BLaER1 (cell line): Measurements from ENCODE around the gene NEAT1.

Experiments used
- H3K27ac ChIP-seq: shearing (Covaris generic); formaldehyde crosslinking; 2 replicates; pipeline ENCODE4 v1.8.1; 2022
- H3K27me3 ChIP-seq: shearing (Covaris generic); formaldehyde crosslinking; 2 replicates; pipeline ENCODE4 v1.8.1; 2022
- H3K36me3 ChIP-seq: shearing (Covaris generic); formaldehyde crosslinking; 2 replicates; pipeline ENCODE4 v1.8.1; 2022
- H3K4me1 ChIP-seq: shearing (Covaris generic); formaldehyde crosslinking; 2 replicates; pipeline ENCODE4 v1.8.1; 2022
- H3K4me2 ChIP-seq: shearing (Covaris generic); formaldehyde crosslinking; 2 replicates; pipeline ENCODE4 v1.8.1; 2022
- H3K4me3 ChIP-seq: shearing (Covaris generic); formaldehyde crosslinking; 2 replicates; pipeline ENCODE4 v1.8.1; 2022
- H3K9ac ChIP-seq: shearing (Covaris generic); formaldehyde crosslinking; 2 replicates; pipeline ENCODE4 v1.8.1; 2022
- H3K9me3 ChIP-seq: shearing (Covaris generic); formaldehyde crosslinking; 2 replicates; pipeline ENCODE4 v1.8.1; 2022
- H4K20me1 ChIP-seq: shearing (Covaris generic); formaldehyde crosslinking; 2 replicates; pipeline ENCODE4 v1.8.1; 2022
- Cebpa-rat ChIP-seq: shearing (Covaris generic); IDR thresholded peaks from 2 replicates; pipeline ENCODE4 v1.8.1; 2022

Gene NEAT1

GRCh38 chr11:65434057-65434666 lies 11.6 kb downstream of the NEAT1 start:
- Histone ChIP-seq H3K27ac (no peak overlapping the region), H3K4me3 (no peak overlapping the region), H3K4me1 (peaks cover 90% of the 10 kb centered on the region), H3K27me3 (no peaks in the 10 kb centered on the region), H3K4me2 (0 out of 2 replicates have a peak overlapping the region, but pooled peaks have one; percentile 2), H3K9me3 (no peaks in the 10 kb centered on the region), H3K9ac (no peak overlapping the region), H4K20me1 (peaks cover 98% of the 10 kb centered on the region), H3K36me3 (peaks cover 46% of the 10 kb centered on the region)
- no peak for TF ChIP-seq Cebpa-rat

- no peaks in the 10 kb centered on the region for H3K9me3 ChIP-seq
- H3K4me2 ChIP-seq = 0 out of 2 replicates have a peak overlapping the region, but pooled peaks have one; percentile 2
- peaks cover 98% of the 10 kb centered on the region for H4K20me1 ChIP-seq
- H3K27me3 ChIP-seq = no peaks in the 10 kb centered on the region
- no peak for TF ChIP-seq Cebpa-rat
- H3K36me3 ChIP-seq = peaks cover 46% of the 10 kb centered on the region
- H3K9ac ChIP-seq = no peak overlapping the region
- H3K4me3 ChIP-seq = no peak overlapping the region
- H3K4me1 ChIP-seq = peaks cover 90% of the 10 kb centered on the region
- H3K27ac ChIP-seq = no peak overlapping the region
Observed at GRCh38 chr11:65434667-65435410, 12.2 kb downstream of the NEAT1 start.

DNA sequence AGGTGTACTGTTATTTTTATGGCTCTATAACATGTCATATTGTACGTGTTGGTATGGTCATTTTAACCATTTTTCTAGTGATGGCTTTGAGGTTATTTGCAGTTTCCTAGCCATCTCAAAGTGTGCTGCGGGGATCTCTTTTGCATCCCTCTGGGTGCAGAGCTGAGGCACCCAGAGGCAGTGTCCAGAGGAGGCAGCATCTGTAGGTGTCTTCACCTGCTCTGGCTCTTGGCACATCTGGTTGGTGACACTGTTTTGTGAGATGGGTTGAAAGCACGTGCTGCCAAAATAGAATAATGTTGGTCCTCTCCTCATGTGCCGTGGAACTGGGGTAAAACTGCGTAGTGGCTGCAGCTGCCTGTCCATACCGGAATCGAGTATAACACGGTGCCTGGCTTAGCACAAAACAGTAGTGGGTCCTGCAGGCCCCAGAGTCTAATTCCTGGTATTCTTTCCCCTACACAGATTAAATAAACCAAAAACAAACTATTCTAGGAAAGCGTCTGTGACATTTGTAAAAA lies 12.9 kb downstream of the NEAT1 start:
- Histone ChIP-seq H3K9me3 (no peaks in the 10 kb centered on the region), H3K36me3 (peaks cover 46% of the 10 kb centered on the region), H3K9ac (no peak overlapping the region), H3K4me1 (peaks cover 90% of the 10 kb centered on the region), H4K20me1 (peaks cover 98% of the 10 kb centered on the region), H3K4me3 (no peak overlapping the region), H3K27me3 (no peaks in the 10 kb centered on the region), H3K27ac (no peak overlapping the region), H3K4me2 (no peak overlapping the region)
- TF ChIP-seq Cebpa-rat = no peak

DNA sequence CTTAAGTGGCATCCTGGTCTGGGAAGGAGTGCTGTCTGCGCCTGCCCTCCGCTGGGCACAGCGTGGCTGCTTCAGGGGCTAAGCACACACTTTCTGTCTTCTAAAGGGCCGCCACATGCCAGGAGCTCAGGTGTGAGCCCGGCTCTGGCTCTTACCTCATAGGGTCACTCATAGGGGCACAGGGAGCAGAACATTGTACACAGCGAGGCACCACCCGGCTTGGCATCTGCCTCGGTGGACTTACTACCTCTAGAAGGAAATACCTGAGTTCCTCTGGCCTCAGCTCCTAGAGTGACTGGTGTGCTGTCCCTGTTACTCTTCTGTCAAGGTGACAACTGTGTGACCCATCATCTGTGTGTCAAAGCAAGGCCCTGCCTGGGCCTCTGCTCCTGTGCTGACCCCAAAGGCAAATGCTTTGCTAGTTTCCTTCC lies 13.4 kb downstream of the NEAT1 start:
- Histone ChIP-seq H3K4me2 (no peak overlapping the region), H4K20me1 (peaks cover 98% of the 10 kb centered on the region), H3K4me3 (no peak overlapping the region), H3K27me3 (no peaks in the 10 kb centered on the region), H3K9ac (no peak overlapping the region), H3K4me1 (peaks cover 90% of the 10 kb centered on the region), H3K27ac (peak overlapping the region; percentile 4; the same call in 1 of the 2 replicates), H3K9me3 (no peaks in the 10 kb centered on the region), H3K36me3 (peaks cover 46% of the 10 kb centered on the region)
- TF ChIP-seq Cebpa-rat = no peak

- peak overlapping the region; percentile 4; the same call in 1 of the 2 replicates for H3K27ac ChIP-seq
- no peak for TF ChIP-seq Cebpa-rat
- no peak overlapping the region for H3K4me2 ChIP-seq
- H3K36me3 ChIP-seq = peaks cover 46% of the 10 kb centered on the region
- H3K9ac ChIP-seq = no peak overlapping the region
- H3K27me3 ChIP-seq = no peaks in the 10 kb centered on the region
- H4K20me1 ChIP-seq = peaks cover 98% of the 10 kb centered on the region
- H3K4me3 ChIP-seq = no peak overlapping the region
- H3K4me1 ChIP-seq = peaks cover 90% of the 10 kb centered on the region
- H3K9me3 ChIP-seq = no peaks in the 10 kb centered on the region
Observed at GRCh38 chr11:65436412-65437032, 13.9 kb downstream of the NEAT1 start.

GRCh38 chr11:65437436-65438227 lies 15.0 kb downstream of the NEAT1 start:
- peaks cover 90% of the 10 kb centered on the region for H3K4me1 ChIP-seq
- peaks cover 98% of the 10 kb centered on the region for H4K20me1 ChIP-seq
- no peak for TF ChIP-seq Cebpa-rat
- H3K27me3 ChIP-seq = no peaks in the 10 kb centered on the region
- H3K27ac ChIP-seq = no peak overlapping the region
- peaks cover 46% of the 10 kb centered on the region for H3K36me3 ChIP-seq
- no peak overlapping the region for H3K4me3 ChIP-seq
- H3K9me3 ChIP-seq = no peaks in the 10 kb centered on the region
- H3K4me2 ChIP-seq = no peak overlapping the region
- H3K9ac ChIP-seq = no peak overlapping the region

GRCh38 chr11:65438257-65439151 lies 15.9 kb downstream of the NEAT1 start:
- Histone ChIP-seq H3K27me3 (no peaks in the 10 kb centered on the region), H3K4me1 (peaks cover 92% of the 10 kb centered on the region), H3K36me3 (peaks cover 46% of the 10 kb centered on the region), H3K9ac (no peak overlapping the region), H3K4me2 (peak overlapping the region; percentile 84; the same call in 1 of the 2 replicates), H3K27ac (no peak overlapping the region), H4K20me1 (peaks cover 98% of the 10 kb centered on the region), H3K4me3 (no peak overlapping the region), H3K9me3 (no peaks in the 10 kb centered on the region)
- no peak for TF ChIP-seq Cebpa-rat

DNA sequence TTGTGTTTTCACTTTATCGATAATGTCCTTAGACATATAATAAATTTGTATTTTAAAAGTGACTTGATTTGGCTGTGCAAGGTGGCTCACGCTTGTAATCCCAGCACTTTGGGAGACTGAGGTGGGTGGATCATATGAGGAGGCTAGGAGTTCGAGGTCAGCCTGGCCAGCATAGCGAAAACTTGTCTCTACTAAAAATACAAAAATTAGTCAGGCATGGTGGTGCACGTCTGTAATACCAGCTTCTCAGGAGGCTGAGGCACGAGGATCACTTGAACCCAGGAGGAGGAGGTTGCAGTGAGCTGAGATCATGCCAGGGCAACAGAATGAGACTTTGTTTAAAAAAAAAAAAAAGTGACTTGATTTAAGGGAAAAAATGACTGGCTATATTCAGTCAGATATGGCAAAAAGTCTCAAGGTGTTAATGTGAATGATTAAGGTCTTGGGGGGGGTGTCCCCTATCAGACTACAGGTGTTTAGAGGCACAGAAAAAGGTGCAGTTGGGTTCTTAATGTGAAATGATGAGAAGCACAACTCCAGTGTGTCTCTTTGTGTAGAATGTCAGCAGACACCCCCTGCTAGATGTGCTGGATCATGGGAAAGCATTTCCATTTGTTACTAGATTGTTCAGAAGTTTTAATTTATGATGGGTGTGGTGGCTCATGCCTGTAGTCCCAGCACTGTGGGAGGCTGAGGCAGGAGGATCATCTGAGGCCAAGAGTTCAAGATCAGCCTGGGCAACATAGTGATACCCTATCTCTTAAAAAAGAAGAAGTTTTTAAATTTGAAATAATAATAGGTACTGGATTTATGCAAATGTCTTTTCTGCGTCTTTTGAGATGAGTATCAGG lies 17.0 kb downstream of the NEAT1 start:
- Histone ChIP-seq H3K9me3 (no peaks in the 10 kb centered on the region), H3K4me3 (no peak overlapping the region), H4K20me1 (peaks cover 98% of the 10 kb centered on the region), H3K36me3 (peaks cover 38% of the 10 kb centered on the region), H3K27me3 (no peaks in the 10 kb centered on the region), H3K9ac (no peak overlapping the region), H3K27ac (peak overlapping the region; percentile 35; the same call in 1 of the 2 replicates), H3K4me2 (peak overlapping the region; percentile 84), H3K4me1 (peaks cover 92% of the 10 kb centered on the region)
- TF ChIP-seq Cebpa-rat = no peak
